ENCODE measurements around the gene XYLT1.

Gene XYLT1

GRCh38 chr16:17374668-17375255, 96.0 kb downstream of the XYLT1 start:
- peaks cover 20% of the 10 kb centered on the region for H3K27me3 Mint-ChIP-seq (ENCODE audit: low read depth, poor library complexity)
- H3K36me3 Mint-ChIP-seq (ENCODE audit: low read depth): no peaks in the 10 kb centered on the region
- no peak overlapping the region for H3K4me3 Mint-ChIP-seq
- no peak overlapping the region for H3K27ac Mint-ChIP-seq
- DNase-seq: no peak
- no peak for TF ChIP-seq CTCF (IDR thresholded peaks at IDR 0.05)
- peaks cover 36% of the 10 kb centered on the region for H3K4me1 Mint-ChIP-seq
- H3K9me3 Mint-ChIP-seq: no peaks in the 10 kb centered on the region

DNA sequence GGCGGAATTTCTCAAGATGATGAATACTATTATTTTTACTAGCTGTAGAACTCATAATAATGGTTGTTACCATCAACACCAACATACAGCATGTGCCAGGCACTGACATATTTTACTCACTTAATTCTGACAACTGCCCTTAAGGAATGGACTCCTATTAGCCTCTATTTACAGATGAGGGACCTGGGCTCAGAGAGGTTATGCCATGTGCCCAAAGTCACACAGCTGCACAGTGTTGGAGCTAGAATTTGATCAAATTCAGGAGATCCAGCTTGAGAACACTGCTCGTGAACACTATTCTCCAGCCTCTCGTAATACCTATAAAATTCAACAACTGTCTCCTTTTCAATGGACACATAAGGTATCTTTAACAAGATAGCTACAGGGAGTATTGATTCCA, 97.2 kb downstream of the XYLT1 start:
- no peaks in the 10 kb centered on the region for H3K36me3 Mint-ChIP-seq (ENCODE audit: low read depth)
- H3K4me1 Mint-ChIP-seq: peaks cover 31% of the 10 kb centered on the region
- no peak overlapping the region for H3K4me3 Mint-ChIP-seq
- no peaks in the 10 kb centered on the region for H3K9me3 Mint-ChIP-seq
- H3K27me3 Mint-ChIP-seq (ENCODE audit: low read depth, poor library complexity): peaks cover 22% of the 10 kb centered on the region
- no peak overlapping the region for H3K27ac Mint-ChIP-seq
- no peak for TF ChIP-seq CTCF (IDR thresholded peaks at IDR 0.05)
- no peak for DNase-seq

DNA sequence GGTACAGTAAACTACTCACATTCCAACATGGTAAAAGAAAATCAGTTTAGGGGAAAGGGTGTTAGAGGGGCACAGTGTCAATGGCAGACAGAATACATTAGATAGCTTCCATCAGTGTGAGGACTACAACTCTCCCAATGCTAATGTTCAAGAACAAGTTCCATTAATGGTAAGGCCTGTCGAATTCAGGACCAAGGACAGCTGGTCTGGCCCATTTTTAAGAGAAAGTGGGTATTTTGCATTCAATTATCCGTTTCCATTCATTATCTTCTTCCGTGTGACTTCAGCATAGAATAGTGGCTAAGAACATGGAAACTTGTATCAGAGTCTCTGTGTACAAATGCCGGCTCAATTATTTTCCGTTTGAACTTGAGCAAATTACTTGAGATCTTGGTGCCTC, 98.4 kb downstream of the XYLT1 start:
- no peak for DNase-seq
- peaks cover 32% of the 10 kb centered on the region for H3K4me1 Mint-ChIP-seq
- no peak overlapping the region for H3K4me3 Mint-ChIP-seq
- H3K27ac Mint-ChIP-seq: no peak overlapping the region
- H3K36me3 Mint-ChIP-seq (ENCODE audit: low read depth): no peaks in the 10 kb centered on the region
- no peaks in the 10 kb centered on the region for H3K9me3 Mint-ChIP-seq
- H3K27me3 Mint-ChIP-seq (ENCODE audit: low read depth, poor library complexity): peaks cover 26% of the 10 kb centered on the region
- no peak for TF ChIP-seq CTCF (IDR thresholded peaks at IDR 0.05)

GRCh38 chr16:17371299-17371698, 99.5 kb downstream of the XYLT1 start:
- Mint-ChIP-seq H3K36me3 (ENCODE audit: low read depth) (no peaks in the 10 kb centered on the region), H3K27ac (no peak overlapping the region), H3K4me1 (peaks cover 36% of the 10 kb centered on the region)

DNA sequence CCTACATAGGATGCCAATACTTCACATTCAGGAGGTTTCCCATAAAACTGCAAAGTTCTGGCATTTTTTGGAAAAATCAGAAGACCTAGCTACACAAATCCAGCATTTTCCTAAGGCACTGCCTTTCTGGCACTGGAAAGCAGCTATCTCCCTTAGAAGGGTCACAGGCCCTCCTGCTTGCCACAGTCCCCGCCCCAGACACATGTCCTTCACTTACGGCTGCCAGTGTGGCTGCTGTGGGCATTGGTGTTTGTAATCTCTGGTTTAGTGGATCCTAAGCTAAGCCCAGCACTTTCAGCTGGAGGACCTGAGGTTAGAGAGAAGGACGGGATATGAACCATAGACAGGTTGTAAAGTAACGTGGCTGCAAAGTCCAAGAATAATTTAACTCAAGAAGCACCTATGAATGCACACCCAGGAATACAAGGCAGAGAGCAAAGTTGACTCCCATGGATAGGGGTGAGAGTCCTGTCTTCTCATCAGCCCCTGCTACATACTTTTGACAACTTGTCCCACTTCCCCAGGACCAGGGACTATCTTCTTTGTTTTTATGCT, 100.0 kb downstream of the XYLT1 start:
- Mint-ChIP-seq H3K4me1 (peaks cover 36% of the 10 kb centered on the region), H3K4me3 (no peak overlapping the region)

More at GRCh38 chr16:17371299-17371698, 99.5 kb downstream of the XYLT1 start:
- TF ChIP-seq CTCF (IDR thresholded peaks at IDR 0.05): no peak
- Mint-ChIP-seq H3K27me3 (ENCODE audit: low read depth, poor library complexity) (peaks cover 26% of the 10 kb centered on the region), H3K9me3 (no peaks in the 10 kb centered on the region), H3K4me3 (no peak overlapping the region)
- no peak for DNase-seq

More for the DNA sequence above, 100.0 kb downstream of the XYLT1 start:
- Mint-ChIP-seq H3K27me3 (ENCODE audit: low read depth, poor library complexity) (peaks cover 26% of the 10 kb centered on the region), H3K9me3 (no peaks in the 10 kb centered on the region), H3K27ac (no peak overlapping the region), H3K36me3 (ENCODE audit: low read depth) (no peaks in the 10 kb centered on the region)
- TF ChIP-seq CTCF (IDR thresholded peaks at IDR 0.05): no peak
- DNase-seq: no peak
